ENCODE data around the gene PTCD1. TPM values are rescaled to one million over a fixed set of nuclear protein-coding genes. Genes with fewer than 3 reads are reported as not detected.

Gene PTCD1
- polyA plus RNA-seq, 1 donor (not counting 4 experiments of a cell fraction or from before 2014, with no cell fraction given): 2.8 TPM

GRCh38 chr7:99473315-99473596, 34.7 kb upstream of the PTCD1 start:
- Histone ChIP-seq H4K20me1 (ENCODE audit: control insufficient read depth, extremely low read depth, insufficient read depth, low read length) (no peaks in the 10 kb centered on the region), H3K9me3 (ENCODE audit: control insufficient read depth, low read depth, low read length) (no peaks in the 10 kb centered on the region), H3K27me3 (ENCODE audit: control insufficient read depth, extremely low read depth, insufficient read depth, low read length) (no peaks in the 10 kb centered on the region), H3K4me3 (ENCODE audit: control insufficient read depth in 2 of 3, extremely low read depth in 1 of 3, insufficient read depth in 2 of 3, low read depth in 1 of 3, low read length in 3 of 3) (peak overlapping the region; percentile 91 to 100 (median 92)), H3K27ac (ENCODE audit: control insufficient read depth, insufficient read depth, low read length) (peak overlapping the region; percentile 84), H3K4me2 (ENCODE audit: control insufficient read depth, extremely low read depth, insufficient read depth, low read depth, low read length) (peak overlapping the region; percentile 94), H3K4me1 (ENCODE audit: control insufficient read depth, extremely low read depth, insufficient read depth, low read length) (peaks cover 6% of the 10 kb centered on the region), H3K79me2 (ENCODE audit: control insufficient read depth, insufficient read depth, low read length) (peaks cover 46% of the 10 kb centered on the region), H2AFZ (ENCODE audit: control insufficient read depth, low read length) (peak overlapping the region; percentile 86), H3K9me1 (ENCODE audit: control insufficient read depth, extremely low read depth, insufficient read depth, low read length) (no peaks in the 10 kb centered on the region), H3K9ac (ENCODE audit: control insufficient read depth, extremely low read depth, insufficient read depth, low read length) (peak overlapping the region; percentile 91), H3K36me3 (ENCODE audit: control insufficient read depth in 2 of 2, extremely low read depth in 1 of 2, insufficient read depth in 2 of 2, low read length in 2 of 2) (peaks cover 0 to 1% of the 10 kb centered on the region in 2 experiments)
- peak; percentile 77 for FAIRE-seq
- TF ChIP-seq, protein P1, sequence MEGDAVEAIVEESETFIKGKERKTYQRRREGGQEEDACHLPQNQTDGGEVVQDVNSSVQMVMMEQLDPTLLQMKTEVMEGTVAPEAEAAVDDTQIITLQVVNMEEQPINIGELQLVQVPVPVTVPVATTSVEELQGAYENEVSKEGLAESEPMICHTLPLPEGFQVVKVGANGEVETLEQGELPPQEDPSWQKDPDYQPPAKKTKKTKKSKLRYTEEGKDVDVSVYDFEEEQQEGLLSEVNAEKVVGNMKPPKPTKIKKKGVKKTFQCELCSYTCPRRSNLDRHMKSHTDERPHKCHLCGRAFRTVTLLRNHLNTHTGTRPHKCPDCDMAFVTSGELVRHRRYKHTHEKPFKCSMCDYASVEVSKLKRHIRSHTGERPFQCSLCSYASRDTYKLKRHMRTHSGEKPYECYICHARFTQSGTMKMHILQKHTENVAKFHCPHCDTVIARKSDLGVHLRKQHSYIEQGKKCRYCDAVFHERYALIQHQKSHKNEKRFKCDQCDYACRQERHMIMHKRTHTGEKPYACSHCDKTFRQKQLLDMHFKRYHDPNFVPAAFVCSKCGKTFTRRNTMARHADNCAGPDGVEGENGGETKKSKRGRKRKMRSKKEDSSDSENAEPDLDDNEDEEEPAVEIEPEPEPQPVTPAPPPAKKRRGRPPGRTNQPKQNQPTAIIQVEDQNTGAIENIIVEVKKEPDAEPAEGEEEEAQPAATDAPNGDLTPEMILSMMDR (optimal IDR thresholded peaks at IDR 0.05 in 1 of 3, IDR thresholded peaks at IDR 0.05 in 1 of 3, conservative IDR thresholded peaks at IDR 0.05 in 1 of 3; ENCODE audit: extremely low read depth in 1 of 3, insufficient read depth in 2 of 3, low read length in 3 of 3): no peak
- no peak for TF ChIP-seq EZH2 (IDR thresholded peaks at IDR 0.05; ENCODE audit: low read length)
- DNase-seq (ENCODE audit: low read depth, low spot score): no peak
- dilution Hi-C loops (cut with MboI; ENCODE audit: extremely low pct_ligation_motif_present, low sequenced_read_pairs): no loop called here

- peak within 1 kb of the TSS; percentile 84 for H3K27ac ChIP-seq (ENCODE audit: control insufficient read depth, insufficient read depth, low read length)
- H3K9me3 ChIP-seq (ENCODE audit: control insufficient read depth, low read depth, low read length): no peaks in the 10 kb centered on the region
- peak within 1 kb of the TSS; percentile 91 to 100 (median 92) for H3K4me3 ChIP-seq (ENCODE audit: control insufficient read depth in 2 of 3, extremely low read depth in 1 of 3, insufficient read depth in 2 of 3, low read depth in 1 of 3, low read length in 3 of 3)
- H3K9ac ChIP-seq (ENCODE audit: control insufficient read depth, extremely low read depth, insufficient read depth, low read length): peak within 1 kb of the TSS; percentile 91
- H3K36me3 ChIP-seq (ENCODE audit: control insufficient read depth in 2 of 2, extremely low read depth in 1 of 2, insufficient read depth in 2 of 2, low read length in 2 of 2): peaks cover 0 to 1% of the 10 kb centered on the region in 2 experiments
- H3K27me3 ChIP-seq (ENCODE audit: control insufficient read depth, extremely low read depth, insufficient read depth, low read length): no peaks in the 10 kb centered on the region
- H3K9me1 ChIP-seq (ENCODE audit: control insufficient read depth, extremely low read depth, insufficient read depth, low read length): no peaks in the 10 kb centered on the region
- H3K79me2 ChIP-seq (ENCODE audit: control insufficient read depth, insufficient read depth, low read length): peaks cover 42% of the 10 kb centered on the region
- TF ChIP-seq EZH2 (IDR thresholded peaks at IDR 0.05; ENCODE audit: low read length): no peak
- TF ChIP-seq, protein P1 (optimal IDR thresholded peaks at IDR 0.05 in 1 of 3, IDR thresholded peaks at IDR 0.05 in 1 of 3, conservative IDR thresholded peaks at IDR 0.05 in 1 of 3; ENCODE audit: extremely low read depth in 1 of 3, insufficient read depth in 2 of 3, low read length in 3 of 3): no peak
- FAIRE-seq: peak; percentile 36
- peaks cover 6% of the 10 kb centered on the region for H3K4me1 ChIP-seq (ENCODE audit: control insufficient read depth, extremely low read depth, insufficient read depth, low read length)
- peak; percentile 83 for DNase-seq (ENCODE audit: low read depth, low spot score)
- dilution Hi-C loops (cut with MboI; ENCODE audit: extremely low pct_ligation_motif_present, low sequenced_read_pairs): no loop called here
- H2AFZ ChIP-seq (ENCODE audit: control insufficient read depth, low read length): peak within 1 kb of the TSS; percentile 87
- H3K4me2 ChIP-seq (ENCODE audit: control insufficient read depth, extremely low read depth, insufficient read depth, low read depth, low read length): peak within 1 kb of the TSS; percentile 94
- no peaks in the 10 kb centered on the region for H4K20me1 ChIP-seq (ENCODE audit: control insufficient read depth, extremely low read depth, insufficient read depth, low read length)
Observed at GRCh38 chr7:99472561-99473314, 34.1 kb upstream of the PTCD1 start, which contains the start of gene ZNF789. Gene ZNF789 (plus strand): TSS chr7:99472890. CDS start chr7:99476457, 3,567 bp downstream.
